NCI-H748 treated with DMSO at 0.1 percent for 48 hours (cell line): ENCODE measurements around the gene CLCNKA.
"Not testable (repeated sequence)": the region's sequence is repeated elsewhere in the genome, so short reads cannot be mapped to it uniquely, and the experiment has no call there.

ENCODE experiments used
- DNase-seq: peaks from one replicate; lab custom pipeline; 2025; lab: John Stamatoyannopoulos, UW

Gene CLCNKA

DNA sequence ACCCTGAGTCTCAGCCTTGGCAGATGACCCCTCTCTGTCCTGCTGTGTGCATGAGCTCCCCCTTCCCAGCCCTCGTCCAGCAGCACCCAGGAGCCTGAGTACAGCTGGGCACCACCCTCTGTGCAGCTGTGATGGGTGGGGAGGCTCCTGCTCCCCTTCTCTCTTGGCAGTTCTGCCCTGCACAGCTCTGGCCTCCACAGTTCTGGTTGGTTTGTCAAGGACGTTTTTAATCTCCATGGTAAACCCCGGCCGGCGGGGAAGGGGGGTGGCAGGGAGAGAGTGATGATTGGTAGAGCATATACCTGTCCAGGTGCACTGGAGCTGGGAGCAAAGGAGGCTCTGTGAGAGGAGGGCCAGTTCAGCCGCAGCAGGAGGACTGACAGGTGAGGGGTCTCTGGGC lies at the start of gene CLCNKA:
CLCNKA (plus strand) TSS at position 356 of the 400 bp plus-strand sequence. CDS start 584 bp downstream, outside the sequence.
- DNase-seq, result no peak

DNA sequence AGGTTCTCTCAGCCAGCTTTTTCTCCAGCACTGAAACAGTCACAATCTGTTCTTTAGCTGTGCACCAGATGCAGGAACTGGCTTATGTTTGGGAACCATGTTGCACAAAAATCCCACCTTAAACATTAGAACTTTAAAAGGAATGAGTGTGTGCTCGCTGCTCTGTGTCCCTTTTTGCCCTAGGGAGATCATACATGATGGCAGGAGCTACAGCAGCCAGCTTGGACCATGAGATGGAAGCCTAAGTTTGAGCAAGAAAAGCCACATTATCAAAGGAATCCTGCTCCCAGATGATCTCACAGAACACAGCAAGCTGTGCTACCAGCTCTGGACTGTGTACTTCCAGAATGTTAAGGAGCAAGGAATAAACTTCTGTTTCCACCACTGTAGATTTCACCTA lies 49.4 kb upstream of the CLCNKA start:
- DNase-seq, result no peak

DNA sequence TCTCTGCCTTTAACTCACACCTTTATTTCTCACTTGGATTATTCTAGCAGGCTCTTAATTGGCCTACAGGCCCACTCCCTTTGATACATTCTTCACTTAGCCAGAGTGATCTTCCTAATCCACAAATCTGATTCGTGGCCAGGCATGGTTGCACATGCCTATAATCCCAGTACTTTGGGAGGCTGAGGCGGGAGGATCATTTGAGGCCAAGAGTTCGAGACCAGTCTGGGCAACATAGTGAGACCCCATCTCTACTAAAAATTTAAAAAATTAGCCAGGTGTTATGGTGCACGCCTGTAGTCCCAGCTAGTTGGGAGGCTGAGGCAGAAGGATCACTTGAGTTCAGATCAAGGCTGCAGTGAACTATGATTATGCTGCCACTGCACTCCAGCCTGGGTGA lies 48.1 kb upstream of the CLCNKA start:
- DNase-seq, result no peak

DNA sequence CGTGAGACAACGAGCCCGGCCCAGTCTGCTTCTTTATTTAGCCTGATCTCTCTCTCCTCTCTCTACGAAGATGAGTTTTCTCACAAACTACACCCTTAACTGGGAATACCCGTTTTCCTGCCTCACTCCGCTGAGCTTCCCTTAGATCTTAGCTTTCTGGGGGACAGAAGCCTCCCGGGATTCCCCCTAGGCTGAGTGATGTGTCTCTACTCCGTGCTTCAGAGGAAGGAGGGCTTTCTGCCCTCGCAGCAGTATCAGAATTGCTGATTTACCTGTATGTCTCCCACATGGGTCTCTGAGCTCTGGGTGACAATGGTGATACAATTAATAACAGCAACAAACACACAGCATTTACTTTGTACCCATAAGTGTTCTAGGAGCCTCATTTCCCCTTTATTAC lies 47.0 kb upstream of the CLCNKA start:
- no peak for DNase-seq

- no peak for DNase-seq
Measured at GRCh38 chr1:15975358-15975804, 46.5 kb upstream of the CLCNKA start.

GRCh38 chr1:15975805-15976680 lies 45.8 kb upstream of the CLCNKA start, which contains the start of gene ZBTB17:
ZBTB17 (minus strand) TSS chr1:15976101; CDS start chr1:15948495, 27,606 bp downstream.
- peak; percentile 87 for DNase-seq

- DNase-seq, result not testable (repeated sequence)
Measured at GRCh38 chr1:15977947-15978346, 43.9 kb upstream of the CLCNKA start.

DNA sequence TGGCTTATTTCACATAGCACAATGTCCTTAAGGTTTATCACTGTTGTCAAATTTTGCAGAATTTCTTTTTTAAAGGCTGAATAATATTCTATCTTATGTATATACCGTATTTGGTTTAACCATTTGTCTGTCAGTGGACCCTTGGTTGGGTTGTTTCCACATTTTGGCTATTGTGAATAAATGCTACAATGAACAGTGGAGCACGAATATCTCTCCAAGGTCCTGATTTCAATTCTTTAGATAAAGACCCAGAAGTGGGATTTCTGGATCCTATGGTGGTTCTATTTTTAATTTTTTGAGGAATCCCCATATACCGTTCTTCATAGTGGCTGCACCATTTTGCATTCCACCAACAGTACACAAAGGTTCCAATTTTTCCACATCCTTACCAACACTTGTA lies 40.2 kb upstream of the CLCNKA start:
- DNase-seq, result no peak

DNA sequence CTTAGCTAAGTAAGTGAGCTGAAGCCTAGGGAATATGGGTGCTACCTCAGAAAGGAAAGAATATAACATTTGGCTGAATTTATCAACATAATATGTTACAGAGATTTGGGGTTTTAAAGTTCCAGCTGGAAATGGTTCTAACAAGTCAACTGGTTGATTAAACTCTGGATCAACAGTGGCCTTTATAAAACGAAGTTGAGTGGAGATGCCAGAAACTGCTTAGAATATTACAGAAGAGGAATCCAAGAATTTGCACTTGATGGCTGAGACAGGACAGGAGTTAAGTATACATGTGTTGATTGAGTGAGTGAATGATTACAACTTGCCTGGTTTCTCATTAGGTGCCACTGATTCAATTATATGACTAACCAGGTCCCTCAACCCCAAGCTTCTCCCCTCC lies 38.6 kb upstream of the CLCNKA start:
- no peak for DNase-seq

- DNase-seq, result no peak
Measured at GRCh38 chr1:15985611-15986297, 36.1 kb upstream of the CLCNKA start.

DNA sequence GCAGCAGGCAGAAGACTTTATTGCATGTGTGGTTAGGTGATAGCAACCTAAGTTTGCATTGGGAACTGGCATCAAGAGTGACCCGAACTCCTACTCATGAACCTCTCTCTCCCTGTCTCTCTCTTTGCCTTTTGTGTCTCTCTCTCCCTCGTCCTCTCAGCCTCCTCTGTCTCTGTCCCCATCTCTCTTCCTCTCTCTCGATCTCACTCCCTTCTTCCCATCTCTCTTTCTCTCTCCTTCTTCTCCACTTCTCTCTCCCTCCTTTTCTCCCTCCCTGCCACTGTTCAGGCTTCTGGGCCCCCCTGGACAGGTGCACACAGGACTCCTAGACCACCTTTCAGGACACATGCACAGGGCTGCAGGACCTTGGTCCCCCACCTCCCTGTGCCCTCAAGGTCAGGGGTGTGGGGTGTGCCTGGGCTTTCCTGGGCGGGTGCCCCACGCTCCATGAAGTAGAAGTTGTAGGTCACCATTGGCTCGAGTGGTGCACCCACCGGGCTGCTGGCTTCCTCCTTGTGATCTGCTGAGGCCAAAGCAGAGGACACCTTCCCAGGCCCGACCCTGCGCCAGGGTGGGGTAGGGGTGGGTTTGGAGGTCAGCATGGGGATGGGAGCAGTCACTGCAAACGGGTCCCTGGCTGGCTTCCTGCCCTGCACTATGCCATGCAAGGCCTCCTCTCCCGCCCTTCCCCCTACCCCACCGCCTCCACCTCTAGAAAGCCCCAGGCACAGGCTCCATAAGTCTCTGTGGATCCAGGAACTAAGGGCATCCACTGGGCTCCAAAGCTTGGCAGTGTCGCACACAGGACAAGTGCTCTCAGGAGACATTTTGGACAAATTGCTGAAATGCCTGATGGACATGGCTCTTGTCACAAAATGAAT lies 32.7 kb upstream of the CLCNKA start:
- no peak for DNase-seq

DNA sequence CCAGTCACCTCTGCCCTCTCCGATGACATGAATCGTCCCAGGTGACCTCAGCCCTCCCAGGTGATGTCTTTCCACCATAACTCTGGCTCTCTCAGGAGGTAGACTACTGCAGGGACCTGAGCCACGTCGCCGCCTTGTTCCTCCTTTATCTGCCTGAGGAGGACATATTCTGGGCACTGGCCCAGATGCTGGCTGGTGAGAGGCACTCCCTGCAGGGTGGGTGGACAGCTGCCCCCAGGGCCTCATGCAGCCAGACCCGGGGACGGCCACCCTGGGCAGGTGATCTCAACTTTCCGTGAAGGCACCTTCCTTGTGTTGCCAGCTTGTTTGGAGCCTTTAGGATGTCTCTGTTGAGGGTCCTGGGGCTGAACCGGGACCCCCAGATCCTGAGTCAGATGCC lies 32.1 kb upstream of the CLCNKA start:
- DNase-seq, result no peak

DNA sequence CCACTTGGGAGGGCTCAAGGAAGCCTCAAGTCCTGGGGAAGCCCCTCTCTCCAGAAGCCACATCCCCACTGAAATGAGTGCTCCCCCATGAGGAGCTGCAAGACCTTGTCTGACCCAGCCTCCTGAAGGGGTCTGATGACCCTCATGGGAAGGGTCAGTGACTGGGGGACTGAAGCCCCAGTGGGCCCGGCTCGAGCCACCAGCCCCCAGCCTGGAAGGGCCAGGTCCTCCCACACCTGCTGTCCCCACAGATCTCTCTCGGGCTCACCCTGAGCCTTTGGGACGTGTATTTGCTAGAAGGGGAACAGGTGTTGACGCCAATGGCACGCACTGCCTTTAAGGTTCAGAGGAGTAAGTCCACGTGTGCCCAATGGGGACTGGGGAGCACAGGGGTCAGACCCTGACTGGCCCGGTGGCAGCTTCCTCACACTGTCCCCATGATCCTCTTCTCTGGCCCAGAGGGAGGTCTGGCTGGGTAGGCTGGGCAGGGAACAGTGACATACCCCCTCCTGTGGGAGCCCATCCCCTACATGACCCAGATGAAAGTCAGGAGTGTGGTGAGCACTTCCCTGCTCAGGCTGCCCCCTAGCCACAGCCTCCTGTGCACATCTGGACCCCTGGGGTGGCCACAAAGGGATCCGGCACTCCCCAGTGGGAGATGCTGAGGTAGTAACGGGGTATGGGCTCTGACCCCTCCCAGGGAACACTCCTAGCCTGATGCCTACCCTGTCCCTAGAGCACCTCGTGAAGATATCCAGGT lies 30.2 kb upstream of the CLCNKA start:
- no peak for DNase-seq

DNA sequence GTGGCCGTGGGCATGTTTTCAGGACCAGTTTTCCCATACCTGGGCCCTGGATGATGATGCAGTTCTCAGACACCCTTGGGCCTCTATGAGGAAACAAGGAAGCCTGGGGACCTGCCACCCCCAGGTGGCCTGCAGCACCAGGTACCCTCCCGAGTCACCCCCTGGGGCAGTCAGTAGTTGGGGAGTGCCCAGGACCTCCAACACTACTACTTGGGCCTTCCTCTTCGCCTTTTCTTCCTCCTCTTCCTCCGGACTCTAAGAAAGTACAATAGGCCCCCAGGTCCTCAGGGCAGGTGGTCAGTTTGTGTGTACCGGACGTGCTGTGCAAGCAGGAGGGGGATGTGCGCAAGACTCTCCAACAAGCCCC lies 29.7 kb upstream of the CLCNKA start:
- no peak for DNase-seq

DNA sequence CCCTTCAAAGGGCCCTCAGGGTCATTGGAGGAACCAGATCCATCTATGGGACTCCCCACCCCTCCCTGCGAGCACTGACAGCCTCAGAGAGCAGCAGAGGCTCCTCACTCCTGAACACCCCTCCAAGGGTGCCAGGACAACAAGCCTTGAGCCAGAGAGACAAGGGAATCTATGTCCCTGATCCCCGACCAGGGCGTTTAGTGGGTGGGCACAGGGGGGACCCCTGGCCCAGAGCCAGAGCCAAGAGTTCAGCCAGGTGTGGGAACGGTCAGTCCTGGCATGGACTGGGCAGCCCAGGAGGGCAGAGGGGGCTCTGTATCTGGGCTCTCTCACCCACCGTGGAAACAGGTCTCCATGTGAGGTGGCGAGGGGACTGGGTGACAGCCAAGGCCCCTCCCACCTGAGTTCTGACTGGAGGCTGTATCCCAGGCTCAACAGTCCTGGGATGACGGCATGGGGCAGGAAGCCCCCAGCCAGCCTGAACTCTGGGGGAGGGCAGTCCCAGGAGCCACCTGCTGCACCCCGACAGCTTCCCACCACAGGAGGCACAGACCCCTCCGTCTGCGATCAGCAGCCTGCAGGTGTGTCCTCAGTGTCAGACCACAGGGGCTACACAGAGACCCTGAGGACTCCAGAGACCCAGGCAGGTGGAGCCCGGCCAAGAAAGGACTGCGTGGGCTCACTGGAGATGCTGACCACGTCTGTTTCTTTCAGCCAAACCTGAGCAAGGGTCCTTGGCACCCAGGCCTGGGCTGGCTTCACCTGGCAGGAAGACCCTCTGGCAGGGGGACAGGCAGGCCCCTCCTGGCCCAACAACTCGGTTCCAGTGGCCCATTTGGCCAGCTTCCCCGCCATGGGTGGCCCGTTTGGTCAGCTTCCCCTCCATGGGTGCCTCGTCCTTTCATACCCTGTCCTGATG lies 29.0 kb upstream of the CLCNKA start:
- DNase-seq, result no peak

GRCh38 chr1:15993666-15994065 lies 28.2 kb upstream of the CLCNKA start:
- no peak for DNase-seq

DNA sequence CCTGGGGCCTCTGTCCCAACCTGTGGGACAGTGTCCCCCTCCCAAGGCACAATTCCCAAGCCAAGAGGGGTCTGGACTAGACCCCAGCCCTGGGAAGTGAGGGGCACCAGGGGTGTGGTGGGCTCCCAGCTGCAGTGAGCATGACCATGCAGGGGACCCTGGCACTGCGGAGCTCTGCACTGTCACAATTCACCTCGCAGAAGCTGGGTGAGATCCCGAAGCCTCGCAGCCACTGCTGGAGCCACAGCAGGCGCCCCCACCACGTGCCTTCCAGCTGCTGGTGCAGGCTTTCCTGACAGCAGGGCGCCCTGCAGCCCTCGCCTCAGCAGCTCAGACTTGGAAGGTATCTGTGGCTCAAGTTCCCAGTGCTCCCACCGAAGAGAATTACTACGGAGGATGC lies 27.8 kb upstream of the CLCNKA start:
- no peak for DNase-seq

GRCh38 chr1:15994590-15995351 lies 27.1 kb upstream of the CLCNKA start:
- no peak for DNase-seq

DNA sequence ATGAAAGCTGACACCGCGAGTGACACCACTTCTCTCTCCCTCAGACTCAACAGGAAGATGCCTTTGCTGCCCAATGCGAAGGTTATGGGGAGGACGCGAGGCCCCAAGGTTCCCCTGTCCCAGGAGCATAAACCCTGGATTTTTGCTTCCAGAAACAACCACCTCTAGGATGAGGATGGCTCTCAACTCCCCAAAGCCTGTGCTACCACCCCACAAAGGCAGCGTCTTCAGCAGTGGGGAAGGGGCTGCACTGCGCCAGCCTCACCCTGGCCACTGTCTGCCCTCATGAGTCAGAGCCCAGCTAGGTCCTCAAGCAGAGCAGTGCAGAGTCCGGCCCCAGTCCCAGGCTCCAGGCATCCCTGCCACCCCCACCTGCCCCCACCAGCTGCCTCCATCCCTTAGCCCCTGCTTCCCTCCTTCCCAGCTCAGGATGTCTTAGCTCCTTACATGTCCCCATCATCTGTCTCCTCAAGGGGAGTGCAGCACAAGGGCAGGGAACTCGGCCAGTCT lies 24.7 kb upstream of the CLCNKA start:
- no peak for DNase-seq
